HL-60 (cell line): ENCODE measurements around the gene TBX2.

Experiments
- GABPA ChIP-seq: IDR thresholded peaks from 2 replicates; pipeline ENCODE4 v1.6.1; 2012; ENCODE audit warnings: low read depth
- POLR2AphosphoS5 ChIP-seq: IDR thresholded peaks from 2 replicates; pipeline ENCODE4 v1.6.1; 2012; ENCODE audit warnings: low read depth
- SPI1 ChIP-seq: IDR thresholded peaks from 2 replicates; pipeline ENCODE4 v1.6.1; 2012; ENCODE audit warnings: low read depth, mild to moderate bottlenecking, borderline replicate concordance
- TF ChIP-seq, protein P1 (sequence below): IDR thresholded peaks from one replicate; pipeline ENCODE4 v1.5.1; 2011; ENCODE audit warnings: low read length, control low read depth, inconsistent platforms; ENCODE audit not compliant: insufficient read depth
- TF ChIP-seq, protein P2 (sequence below): IDR thresholded peaks from 2 replicates; pipeline ENCODE4 v1.6.1; 2012; ENCODE audit warnings: low read depth; ENCODE audit not compliant: insufficient replicate concordance

DNA sequence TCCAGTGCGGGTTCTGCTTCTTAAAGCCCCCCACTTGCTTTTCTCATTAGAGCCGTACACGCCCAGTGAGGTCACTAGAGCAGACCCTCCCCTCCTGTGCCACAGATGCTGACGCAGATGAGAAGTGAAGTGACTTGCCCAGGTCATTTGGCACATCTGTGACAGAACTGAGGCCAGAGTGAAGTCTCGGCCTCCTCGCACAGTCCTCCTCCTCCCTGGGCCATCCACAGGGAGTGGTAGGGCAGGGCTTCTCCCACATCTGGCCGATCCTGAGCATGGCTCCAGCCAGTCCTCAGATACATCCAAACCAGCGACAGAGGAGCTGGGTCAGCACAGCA is 15.3 kb upstream of the TBX2 start:
- TF ChIP-seq, protein P1, sequence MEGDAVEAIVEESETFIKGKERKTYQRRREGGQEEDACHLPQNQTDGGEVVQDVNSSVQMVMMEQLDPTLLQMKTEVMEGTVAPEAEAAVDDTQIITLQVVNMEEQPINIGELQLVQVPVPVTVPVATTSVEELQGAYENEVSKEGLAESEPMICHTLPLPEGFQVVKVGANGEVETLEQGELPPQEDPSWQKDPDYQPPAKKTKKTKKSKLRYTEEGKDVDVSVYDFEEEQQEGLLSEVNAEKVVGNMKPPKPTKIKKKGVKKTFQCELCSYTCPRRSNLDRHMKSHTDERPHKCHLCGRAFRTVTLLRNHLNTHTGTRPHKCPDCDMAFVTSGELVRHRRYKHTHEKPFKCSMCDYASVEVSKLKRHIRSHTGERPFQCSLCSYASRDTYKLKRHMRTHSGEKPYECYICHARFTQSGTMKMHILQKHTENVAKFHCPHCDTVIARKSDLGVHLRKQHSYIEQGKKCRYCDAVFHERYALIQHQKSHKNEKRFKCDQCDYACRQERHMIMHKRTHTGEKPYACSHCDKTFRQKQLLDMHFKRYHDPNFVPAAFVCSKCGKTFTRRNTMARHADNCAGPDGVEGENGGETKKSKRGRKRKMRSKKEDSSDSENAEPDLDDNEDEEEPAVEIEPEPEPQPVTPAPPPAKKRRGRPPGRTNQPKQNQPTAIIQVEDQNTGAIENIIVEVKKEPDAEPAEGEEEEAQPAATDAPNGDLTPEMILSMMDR, result no peak
- no peak for TF ChIP-seq SPI1
- no peak for TF ChIP-seq POLR2AphosphoS5
- TF ChIP-seq, protein P2, sequence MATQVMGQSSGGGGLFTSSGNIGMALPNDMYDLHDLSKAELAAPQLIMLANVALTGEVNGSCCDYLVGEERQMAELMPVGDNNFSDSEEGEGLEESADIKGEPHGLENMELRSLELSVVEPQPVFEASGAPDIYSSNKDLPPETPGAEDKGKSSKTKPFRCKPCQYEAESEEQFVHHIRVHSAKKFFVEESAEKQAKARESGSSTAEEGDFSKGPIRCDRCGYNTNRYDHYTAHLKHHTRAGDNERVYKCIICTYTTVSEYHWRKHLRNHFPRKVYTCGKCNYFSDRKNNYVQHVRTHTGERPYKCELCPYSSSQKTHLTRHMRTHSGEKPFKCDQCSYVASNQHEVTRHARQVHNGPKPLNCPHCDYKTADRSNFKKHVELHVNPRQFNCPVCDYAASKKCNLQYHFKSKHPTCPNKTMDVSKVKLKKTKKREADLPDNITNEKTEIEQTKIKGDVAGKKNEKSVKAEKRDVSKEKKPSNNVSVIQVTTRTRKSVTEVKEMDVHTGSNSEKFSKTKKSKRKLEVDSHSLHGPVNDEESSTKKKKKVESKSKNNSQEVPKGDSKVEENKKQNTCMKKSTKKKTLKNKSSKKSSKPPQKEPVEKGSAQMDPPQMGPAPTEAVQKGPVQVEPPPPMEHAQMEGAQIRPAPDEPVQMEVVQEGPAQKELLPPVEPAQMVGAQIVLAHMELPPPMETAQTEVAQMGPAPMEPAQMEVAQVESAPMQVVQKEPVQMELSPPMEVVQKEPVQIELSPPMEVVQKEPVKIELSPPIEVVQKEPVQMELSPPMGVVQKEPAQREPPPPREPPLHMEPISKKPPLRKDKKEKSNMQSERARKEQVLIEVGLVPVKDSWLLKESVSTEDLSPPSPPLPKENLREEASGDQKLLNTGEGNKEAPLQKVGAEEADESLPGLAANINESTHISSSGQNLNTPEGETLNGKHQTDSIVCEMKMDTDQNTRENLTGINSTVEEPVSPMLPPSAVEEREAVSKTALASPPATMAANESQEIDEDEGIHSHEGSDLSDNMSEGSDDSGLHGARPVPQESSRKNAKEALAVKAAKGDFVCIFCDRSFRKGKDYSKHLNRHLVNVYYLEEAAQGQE, result no peak
- TF ChIP-seq GABPA, result no peak
